Stimulated activated CD8-positive, alpha-beta memory T cell treated with anti-CD3 and anti-CD28 coated beads, Interleukin-4, amount 100 ng/mL, for 1 hour (primary cell): Measurements from ENCODE around the gene PSORS1C1.
A peak's percentile ranks its signal among the peaks of the same experiment; 100 is the strongest.
"Not testable (repeated sequence)": the region's sequence is repeated elsewhere in the genome, so short reads cannot be mapped to it uniquely, and the experiment has no call there.

Source experiments
- DNase-seq, 2 donors: peaks; one replicate each; pipeline ENCODE4 v3.0.0-alpha.2; 2020; ENCODE audit warnings: low read depth in 2 of 2, low spot score in 1 of 2

PSORS1C1 gene

DNA sequence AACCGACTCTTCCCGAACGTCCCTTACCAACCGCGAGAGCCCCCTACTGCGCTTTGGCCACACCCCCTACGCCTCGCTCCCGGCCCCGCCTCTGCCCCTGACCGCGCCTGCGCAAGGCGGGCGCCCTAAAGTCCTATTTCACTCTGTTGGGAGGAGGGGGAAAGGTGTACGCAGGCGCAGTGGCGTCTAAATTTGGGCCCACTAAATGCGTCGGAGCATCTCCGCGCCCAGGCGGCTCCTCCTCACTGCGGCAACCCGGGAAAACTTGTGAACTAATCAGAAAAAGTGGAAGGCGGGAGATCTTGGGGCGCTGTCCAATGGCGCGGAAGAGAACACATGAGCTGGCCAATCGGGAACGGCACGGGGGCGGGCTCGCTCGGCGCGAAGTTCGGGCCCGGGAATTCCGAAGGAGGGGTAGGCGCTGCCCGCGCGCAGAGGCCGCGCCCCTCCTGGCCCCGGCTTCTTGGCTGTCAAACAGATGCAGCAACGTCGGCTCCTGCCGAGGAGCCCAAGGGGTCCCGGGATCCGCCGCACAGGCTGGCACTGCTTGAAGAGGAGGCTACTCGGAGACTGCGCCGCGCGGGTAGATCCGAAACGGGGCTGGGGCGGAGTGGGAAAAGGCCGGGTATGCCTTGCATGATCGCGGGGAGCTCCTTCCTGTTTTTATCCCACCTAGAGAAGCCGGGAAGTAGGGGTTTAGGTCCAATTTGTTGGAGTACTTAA is 43.7 kb downstream of the PSORS1C1 start, which contains the start of gene TCF19:
TCF19 (plus strand) TSS at position 450 of the 723 bp plus-strand sequence. CDS start 881 bp downstream, outside the sequence.
- peak; percentile 92 to 99 for DNase-seq

- no peak for DNase-seq
These were observed 44.6 kb downstream of the PSORS1C1 start for GRCh38 chr6:31158863-31159855.

- no peak for DNase-seq
These were observed 46.9 kb downstream of the PSORS1C1 start for GRCh38 chr6:31161216-31162126.

- DNase-seq: no peak
These were observed 48.0 kb downstream of the PSORS1C1 start for GRCh38 chr6:31162463-31163165.

GRCh38 chr6:31163922-31164321 is 49.3 kb downstream of the PSORS1C1 start:
- no peak for DNase-seq

DNA sequence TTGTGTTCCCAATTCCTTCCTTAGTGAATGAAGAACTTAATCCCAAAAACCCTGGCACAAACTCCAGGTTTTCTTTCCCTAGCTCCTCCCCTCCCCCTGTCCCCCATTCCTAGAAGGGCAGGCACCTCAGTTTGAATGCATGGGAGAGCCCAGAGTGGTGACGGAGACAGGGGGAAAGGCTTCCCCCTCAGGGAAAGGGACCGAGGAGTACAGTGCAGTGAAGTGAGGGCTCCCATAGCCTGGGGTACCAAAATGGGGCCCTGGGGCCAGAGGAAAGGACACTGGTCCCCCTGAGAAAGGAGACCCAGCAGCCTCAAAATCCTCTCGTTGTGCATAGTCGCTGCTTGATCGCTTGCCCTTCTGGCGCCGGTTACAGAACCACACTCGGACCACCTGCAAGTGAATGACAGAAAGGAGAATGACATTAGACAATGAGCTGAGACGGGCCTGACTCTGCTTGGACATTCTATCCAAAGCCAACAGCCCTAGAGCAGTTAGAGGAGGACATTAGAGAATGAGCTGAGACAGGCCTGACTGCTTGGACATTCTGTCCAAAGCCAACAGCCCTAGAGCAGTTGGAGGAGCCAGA is 50.0 kb downstream of the PSORS1C1 start:
- DNase-seq: not testable (repeated sequence)

- not testable (repeated sequence) for DNase-seq
These were observed 50.6 kb downstream of the PSORS1C1 start for GRCh38 chr6:31165064-31165832.

- DNase-seq: no peak
These were observed 51.4 kb downstream of the PSORS1C1 start for GRCh38 chr6:31165986-31166385.

- DNase-seq: no peak
These were observed 54.0 kb downstream of the PSORS1C1 start for GRCh38 chr6:31168606-31169005.

GRCh38 chr6:31169123-31169857 is 54.7 kb downstream of the PSORS1C1 start:
- no peak for DNase-seq

DNA sequence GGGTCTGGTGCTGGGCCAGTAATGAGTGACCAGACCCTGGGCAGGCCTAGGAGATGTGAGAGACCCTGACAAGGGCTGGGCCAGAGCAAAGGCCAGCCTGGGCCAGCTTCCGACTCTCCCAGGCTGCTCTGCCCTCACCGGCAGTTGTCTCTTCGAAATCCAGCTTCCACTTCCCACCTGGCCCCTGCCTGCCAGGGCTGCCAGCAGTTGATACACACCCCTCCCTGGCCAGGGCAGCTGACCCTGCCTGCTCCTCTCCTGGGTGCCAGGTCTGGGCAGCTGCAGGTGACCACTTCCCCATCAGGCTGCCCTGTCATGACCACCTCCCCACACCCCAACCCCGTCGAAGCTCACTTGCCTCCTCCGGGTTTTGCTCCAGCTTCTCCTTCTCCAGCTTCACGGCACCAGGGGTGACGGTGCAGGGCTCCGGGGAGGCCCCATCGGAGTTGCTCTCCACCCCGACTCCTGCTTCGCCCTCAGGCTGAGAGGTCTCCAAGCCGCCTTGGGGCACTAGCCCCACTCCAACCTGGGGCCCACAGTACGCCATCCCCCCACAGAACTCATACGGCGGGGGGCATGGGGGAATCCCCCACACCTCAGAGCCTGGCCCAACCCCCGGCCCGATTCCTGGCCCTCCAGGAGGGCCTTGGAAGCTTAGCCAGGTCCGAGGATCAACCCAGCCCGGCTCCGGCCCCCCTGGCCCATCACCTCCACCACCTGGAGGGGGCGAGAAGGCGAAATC is 55.4 kb downstream of the PSORS1C1 start:
- not testable (repeated sequence) for DNase-seq

DNA sequence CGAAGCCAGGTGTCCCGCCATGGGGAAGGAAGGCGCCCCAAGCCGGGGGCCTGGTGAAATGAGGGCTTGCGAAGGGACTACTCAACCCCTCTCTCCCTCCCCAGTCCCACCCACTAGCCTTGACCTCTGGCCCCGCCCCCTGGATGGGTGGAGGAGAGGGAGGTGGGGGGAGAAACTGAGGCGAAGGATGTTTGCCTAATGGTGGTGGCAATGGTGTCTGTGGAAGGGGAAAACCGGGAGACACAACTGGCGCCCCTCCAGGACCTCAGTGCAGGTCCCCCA is 55.9 kb downstream of the PSORS1C1 start, which contains the start of gene POU5F1:
POU5F1 (minus strand) TSS at position 83 of the 282 bp plus-strand sequence; CDS start at position 21, 62 bp downstream.
- DNase-seq: no peak

GRCh38 chr6:31170987-31171671 is 56.5 kb downstream of the PSORS1C1 start:
- DNase-seq: no peak

- DNase-seq: no peak
These were observed 57.6 kb downstream of the PSORS1C1 start for GRCh38 chr6:31171931-31172905.

DNA sequence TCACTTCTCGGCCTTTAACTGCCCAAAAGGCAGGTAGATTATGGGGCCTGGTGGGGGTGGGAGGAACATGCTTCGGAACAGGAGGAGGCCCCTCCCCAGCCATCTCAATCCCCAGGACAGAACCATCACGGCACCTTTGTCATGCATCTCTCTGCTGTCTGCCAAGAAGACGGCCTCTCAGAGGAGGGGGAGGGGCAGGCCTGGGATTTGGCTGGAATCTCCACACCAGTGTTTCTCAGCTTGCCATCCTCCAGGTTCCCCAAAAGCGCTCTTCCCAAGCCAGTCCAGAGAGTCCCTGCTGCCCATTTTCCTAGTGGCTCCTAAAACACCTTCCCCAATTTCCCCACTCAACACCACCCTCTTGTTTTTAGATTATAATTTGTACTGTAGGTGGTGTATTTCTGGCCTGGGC is 58.4 kb downstream of the PSORS1C1 start:
- DNase-seq: no peak

GRCh38 chr6:31173406-31173805 is 58.8 kb downstream of the PSORS1C1 start:
- DNase-seq: no peak
